Ishikawa (cell line): Measurements from ENCODE around the gene TBX10.

Experiments used
- CEBPB ChIP-seq: IDR thresholded peaks from 2 replicates; pipeline ENCODE4 v1.6.1; 2012
- CREB1 ChIP-seq: IDR thresholded peaks from 2 replicates; pipeline ENCODE4 v1.6.1; 2012; ENCODE audit warnings: low read depth
- EGR1 ChIP-seq: IDR thresholded peaks from 2 replicates; pipeline ENCODE4 v1.6.1; 2012
- EP300 ChIP-seq: IDR thresholded peaks from 2 replicates; pipeline ENCODE4 v1.6.1; 2012; ENCODE audit warnings: borderline replicate concordance
- FOXM1 ChIP-seq: IDR thresholded peaks from 2 replicates; pipeline ENCODE4 v1.6.1; 2012; ENCODE audit warnings: low read depth, borderline replicate concordance
- MAX ChIP-seq: IDR thresholded peaks from 2 replicates; pipeline ENCODE4 v1.6.1; 2012
- NFIC ChIP-seq: IDR thresholded peaks from 2 replicates; pipeline ENCODE4 v1.6.1; 2012
- RAD21 ChIP-seq: IDR thresholded peaks from 2 replicates; pipeline ENCODE4 v1.6.1; 2012; ENCODE audit warnings: low read depth
- REST ChIP-seq: IDR thresholded peaks from 2 replicates; pipeline ENCODE4 v1.6.1; 2012; ENCODE audit warnings: low read depth, mild to moderate bottlenecking
- TAF1 ChIP-seq: IDR thresholded peaks from 2 replicates; pipeline ENCODE4 v1.6.1; 2012; ENCODE audit warnings: low read depth, mild to moderate bottlenecking
- TCF12 ChIP-seq: IDR thresholded peaks from 2 replicates; pipeline ENCODE4 v1.6.1; 2012; ENCODE audit warnings: low read depth
- TEAD4 ChIP-seq: IDR thresholded peaks from 2 replicates; pipeline ENCODE4 v1.6.1; 2012
- USF1 ChIP-seq: IDR thresholded peaks from 2 replicates; pipeline ENCODE4 v1.6.1; 2012
- YY1 ChIP-seq: IDR thresholded peaks from 2 replicates; pipeline ENCODE4 v1.6.1; 2012; ENCODE audit warnings: low read depth
- ZBTB7A ChIP-seq: IDR thresholded peaks from 2 replicates; pipeline ENCODE4 v1.6.1; 2012; ENCODE audit warnings: low read depth

The TBX10 gene

GRCh38 chr11:67666676-67667489 lies 27.3 kb upstream of the TBX10 start:
- TF ChIP-seq TEAD4 (no peak), FOXM1 (no peak), REST (no peak), EGR1 (no peak), TAF1 (no peak), EP300 (no peak), CEBPB (no peak), MAX (no peak), USF1 (no peak), CREB1 (no peak), TCF12 (no peak), RAD21 (no peak), YY1 (no peak), NFIC (no peak), ZBTB7A (no peak)

- TF ChIP-seq CREB1 (no peak), YY1 (no peak), CEBPB (no peak), EGR1 (no peak), RAD21 (no peak), REST (no peak), ZBTB7A (no peak), USF1 (no peak), TEAD4 (no peak), TAF1 (no peak), MAX (no peak), FOXM1 (no peak), EP300 (no peak), TCF12 (no peak), NFIC (no peak)
These were observed 26.7 kb upstream of the TBX10 start for GRCh38 chr11:67666303-67666645.

GRCh38 chr11:67665541-67666302 lies 26.2 kb upstream of the TBX10 start:
- TF ChIP-seq EGR1 = no peak
- peak; percentile 30; the same call in 1 of the 2 replicates for TF ChIP-seq MAX
- TF ChIP-seq ZBTB7A = no peak
- TF ChIP-seq RAD21 = peak; percentile 83
- no peak for TF ChIP-seq REST
- TF ChIP-seq CREB1 = no peak
- peak; percentile 60; the same call in 1 of the 2 replicates for TF ChIP-seq USF1
- no peak for TF ChIP-seq TAF1
- no peak for TF ChIP-seq FOXM1
- no peak for TF ChIP-seq EP300
